Stimulated activated CD4-positive, alpha-beta T cell treated with anti-CD3 and anti-CD28 coated beads, Interleukin-2, amount 100 ng/mL, for 24 hours (primary cell): ENCODE measurements around the gene IL21.
"Not testable (repeated sequence)": the region's sequence is repeated elsewhere in the genome, so short reads cannot be mapped to it uniquely, and the experiment has no call there.

Experiments used
- DNase-seq, 2 donors: peaks; one replicate each; pipeline ENCODE4 v3.0.0-alpha.2; 2020

Gene IL21

GRCh38 chr4:122577189-122577553 lies 43.7 kb downstream of the IL21 start:
- peak in 1 of 2 donors; percentile 32 for DNase-seq

GRCh38 chr4:122576261-122577188 lies 44.3 kb downstream of the IL21 start:
- peak; percentile 28 to 44 for DNase-seq

GRCh38 chr4:122574347-122574746 lies 46.5 kb downstream of the IL21 start:
- not testable (repeated sequence) for DNase-seq

- DNase-seq: no peak
These were observed 58.4 kb downstream of the IL21 start for GRCh38 chr4:122562449-122562848.
